CD4-positive, alpha-beta memory T cell (primary cell): ENCODE measurements around the gene LYL1. TPM values are rescaled to one million over a fixed set of nuclear protein-coding genes. Genes with fewer than 3 reads are reported as not detected.
A peak's percentile ranks its signal among the peaks of the same experiment; 100 is the strongest.

Experiments
- CTCF ChIA-PET: fragments of 350-600 bp; sonication (Branson Sonifier 250); formaldehyde crosslinking; loops from one replicate; lab custom pipeline; 2021; ENCODE audit warnings: inconsistent platforms; ENCODE audit not compliant: partially characterized antibody; lab: Charles Lee
- POLR2A ChIA-PET: fragments of 350-600 bp; sonication (Branson Sonifier 250); formaldehyde crosslinking; loops from one replicate; lab custom pipeline; 2021; ENCODE audit not compliant: partially characterized antibody; lab: Charles Lee
- DNase-seq, 5 donors: peaks; one replicate each; pipeline versions ENCODE4 v3.0.0 to v3.0.0-alpha.2; 2020 to 2022; ENCODE audit warnings: mixed read lengths in 1 of 5
- H3K27ac ChIP-seq: one replicate; pipeline ENCODE4 v1.7.0; 2013; ENCODE audit warnings: low read depth, low read length
- H3K27me3 ChIP-seq: 2 replicates; pipeline ENCODE4 v1.7.0; 2013; ENCODE audit warnings: mild to moderate bottlenecking, low read length, moderate library complexity; ENCODE audit not compliant: insufficient read depth
- H3K36me3 ChIP-seq: 2 replicates; pipeline ENCODE4 v1.7.0; 2013; ENCODE audit warnings: mild to moderate bottlenecking, low read length, moderate library complexity; ENCODE audit not compliant: insufficient read depth
- H3K4me1 ChIP-seq: 2 replicates; pipeline ENCODE4 v1.7.0; 2013; ENCODE audit warnings: mild to moderate bottlenecking, low read length, moderate library complexity; ENCODE audit not compliant: insufficient read depth
- H3K4me3 ChIP-seq, 2 donors: one replicate each; pipeline ENCODE4 v1.7.0; 2013; ENCODE audit warnings: low read length in 2 of 2, mild to moderate bottlenecking in 1 of 2
- H3K9me3 ChIP-seq, 2 donors: one replicate each; pipeline ENCODE4 v1.7.0; 2013; ENCODE audit warnings: low read length in 2 of 2, control low read depth in 1 of 2; ENCODE audit not compliant: control insufficient read depth in 1 of 2
- H3K27ac Mint-ChIP-seq, 7 donors: one replicate each; pipeline ENCODE4 v1.8.0; 2020 to 2021; ENCODE audit warnings: mixed read lengths in 7 of 7, mild to moderate bottlenecking in 6 of 7, inconsistent platforms in 3 of 7, moderate library complexity in 3 of 7
- H3K27me3 Mint-ChIP-seq, 2 donors: one replicate each; pipeline ENCODE4 v1.8.0; 2020 to 2021; ENCODE audit warnings: mixed read lengths in 2 of 2
- H3K36me3 Mint-ChIP-seq, 2 donors: one replicate each; pipeline ENCODE4 v1.8.0; 2020 to 2021; ENCODE audit warnings: mixed read lengths in 2 of 2, inconsistent platforms in 1 of 2, mild to moderate bottlenecking in 1 of 2
- H3K4me1 Mint-ChIP-seq, 4 donors: one replicate each; pipeline ENCODE4 v1.8.0; 2020 to 2021; ENCODE audit warnings: mixed read lengths in 4 of 4, mild to moderate bottlenecking in 1 of 4
- H3K4me3 Mint-ChIP-seq, 8 donors: one replicate each; pipeline ENCODE4 v1.8.0; 2020 to 2021; ENCODE audit warnings: mixed read lengths in 8 of 8, mild to moderate bottlenecking in 7 of 8, moderate library complexity in 6 of 8, inconsistent platforms in 3 of 8
- H3K9me3 Mint-ChIP-seq, 8 donors: one replicate each; pipeline ENCODE4 v1.8.0; 2020 to 2021; ENCODE audit warnings: mixed read lengths in 8 of 8, mild to moderate bottlenecking in 5 of 8, inconsistent platforms in 3 of 8, moderate library complexity in 1 of 8
- intact Hi-C: fragments of 100-400 bp; cut with micrococcal nuclease; formaldehyde crosslinking; loops from one replicate; pipeline ENCODE4 v1.15.1; 2023
- polyA plus RNA-seq, 2 donors: library from polyadenylated mRNA; unstranded; fragments of 300-500 nt; fragmentation: Illumina TruSeq; gene quantifications; one replicate each; pipeline ENCODE4 v1.2.3, GENCODE V29; 2021
- total RNA-seq, 2 experiments: library from RNA; stranded (reverse); gene quantifications; one replicate each; pipeline ENCODE4 v1.2.3, GENCODE V29; 2021

LYL1 gene
- total and polyA plus RNA-seq, 4 experiments from 2014 or later = 2.3 to 16.9 (median 12.8) TPM

GRCh38 chr19:13060964-13061927 lies 41.4 kb downstream of the LYL1 start:
- H3K4me1 ChIP-seq = peaks cover 15% of the 10 kb centered on the region
- peaks cover 3 to 10% (median 6%) of the 10 kb centered on the region in 4 donors for H3K4me1 Mint-ChIP-seq
- no peak overlapping the region for H3K27ac ChIP-seq
- peaks cover 1 to 17% of the 10 kb centered on the region in 2 donors for H3K27me3 Mint-ChIP-seq
- peak overlapping the region; percentile 76 to 88 (median 84) for H3K4me3 Mint-ChIP-seq
- peaks cover 11% of the 10 kb centered on the region for H3K27me3 ChIP-seq
- CTCF ChIA-PET = interaction anchor here (0.7 to 10.0 kb wide), 42 partner anchors 9 to 523 kb away, joined by 3 to 248 read pairs (median 4); partner anchors contain the start of genes DAND5, GCDH and NACC1
- peak; percentile 63 to 68 (median 64) for DNase-seq
- no peaks in the 10 kb centered on the region for H3K36me3 Mint-ChIP-seq
- H3K4me3 ChIP-seq = peak overlapping the region; percentile 25 to 64
- H3K9me3 Mint-ChIP-seq = no peaks in the 10 kb centered on the region
- intact Hi-C loops = loop anchor here (1.0 kb wide), 3 partner anchors 32 to 83 kb away; no protein-coding TSS in a partner anchor
- no peaks in the 10 kb centered on the region for H3K9me3 ChIP-seq
- H3K36me3 ChIP-seq = no peaks in the 10 kb centered on the region
- H3K27ac Mint-ChIP-seq = peak overlapping the region in 2 of 7 donors; percentile 27 to 29
- POLR2A ChIA-PET = interaction anchor here (0.6 to 1.6 kb wide), 6 partner anchors 33 to 108 kb away, joined by 3 to 7 read pairs (median 4); no protein-coding TSS in a partner anchor

DNA sequence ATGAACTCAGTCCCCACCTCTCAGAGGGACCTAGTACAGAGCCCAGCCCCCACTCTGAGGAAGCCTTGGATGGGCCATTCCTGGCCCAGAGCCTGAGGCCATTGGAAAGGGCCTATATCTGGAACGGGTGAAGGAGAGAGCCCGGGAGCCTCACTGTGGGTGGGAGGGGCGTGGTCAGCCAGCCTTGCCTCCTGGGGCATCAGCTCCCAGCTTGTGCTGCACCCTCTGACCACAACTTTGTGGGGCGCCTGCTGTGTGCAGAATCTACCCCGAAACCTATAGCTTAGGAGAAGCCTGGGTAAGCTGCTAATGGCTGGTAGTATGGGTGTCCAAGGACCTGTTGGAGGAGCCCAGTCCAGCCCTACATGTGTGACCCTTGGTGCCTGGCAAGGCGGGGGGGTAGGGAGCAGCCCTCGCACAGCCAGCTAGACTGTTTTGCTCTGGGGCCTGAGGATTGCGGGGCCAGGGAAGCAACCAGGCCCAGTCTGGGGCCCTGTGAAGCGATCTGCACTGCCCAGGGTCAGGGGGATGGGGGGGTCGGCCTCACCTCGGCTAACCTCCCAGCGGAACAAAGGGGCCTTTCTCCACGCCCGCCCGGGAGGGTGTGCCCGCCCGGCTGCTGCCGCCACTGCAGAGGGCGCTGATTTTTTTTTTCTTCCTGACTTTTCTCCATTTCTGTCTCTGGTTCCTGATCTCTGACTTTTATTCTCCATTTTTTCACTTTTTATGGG lies 42.3 kb downstream of the LYL1 start:
- Histone ChIP-seq H3K4me1 (peaks cover 15% of the 10 kb centered on the region), H3K27ac (no peak overlapping the region), H3K36me3 (no peaks in the 10 kb centered on the region), H3K27me3 (peaks cover 11% of the 10 kb centered on the region), H3K9me3 (no peaks in the 10 kb centered on the region), H3K4me3 (no peak overlapping the region)
- DNase-seq = no peak
- Mint-ChIP-seq H3K9me3 (no peaks in the 10 kb centered on the region), H3K27me3 (peaks cover 1 to 17% of the 10 kb centered on the region in 2 donors), H3K36me3 (no peaks in the 10 kb centered on the region), H3K4me3 (peak overlapping the region in 6 of 8 donors; percentile 76 to 88 (median 82)), H3K27ac (peak overlapping the region in 1 of 7 donors; percentile 27), H3K4me1 (peaks cover 3 to 10% (median 6%) of the 10 kb centered on the region in 4 donors)
- intact Hi-C loops = no loop called here
- ChIA-PET POLR2A (interaction anchor here (0.9 to 1.6 kb wide), 5 partner anchors 34 to 95 kb away, joined by 3 to 7 read pairs (median 4); no protein-coding TSS in a partner anchor), CTCF (interaction anchor here (0.6 to 10.0 kb wide), 29 partner anchors 8 to 524 kb away, joined by 3 to 248 read pairs (median 5); partner anchors contain the start of genes GCDH and NACC1)

GRCh38 chr19:13058951-13059660 lies 43.6 kb downstream of the LYL1 start:
- no peaks in the 10 kb centered on the region for H3K36me3 Mint-ChIP-seq
- DNase-seq = no peak
- H3K4me1 ChIP-seq = peaks cover 15% of the 10 kb centered on the region
- no peaks in the 10 kb centered on the region for H3K9me3 ChIP-seq
- H3K27ac ChIP-seq = no peak overlapping the region
- intact Hi-C loops = no loop called here
- peaks cover 3 to 10% (median 6%) of the 10 kb centered on the region in 4 donors for H3K4me1 Mint-ChIP-seq
- no peak overlapping the region for H3K27ac Mint-ChIP-seq
- no peak overlapping the region for H3K4me3 ChIP-seq
- H3K27me3 Mint-ChIP-seq = peaks cover 0 to 17% of the 10 kb centered on the region in 2 donors
- CTCF ChIA-PET = interaction anchor here (1.1 to 10.0 kb wide), 5 partner anchors 35 to 317 kb away, joined by 3 to 248 read pairs (median 6); no protein-coding TSS in a partner anchor
- no peaks in the 10 kb centered on the region for H3K36me3 ChIP-seq
- POLR2A ChIA-PET = no interaction called here
- H3K9me3 Mint-ChIP-seq = no peaks in the 10 kb centered on the region
- peak overlapping the region in 1 of 8 donors; percentile 52 for H3K4me3 Mint-ChIP-seq
- H3K27me3 ChIP-seq = peaks cover 11% of the 10 kb centered on the region

GRCh38 chr19:13057744-13058143 lies 44.9 kb downstream of the LYL1 start:
- no peak overlapping the region for H3K27ac Mint-ChIP-seq
- Histone ChIP-seq H3K4me1 (peaks cover 15% of the 10 kb centered on the region), H3K27ac (no peak overlapping the region), H3K9me3 (no peaks in the 10 kb centered on the region), H3K4me3 (no peak overlapping the region), H3K27me3 (peaks cover 11% of the 10 kb centered on the region), H3K36me3 (no peaks in the 10 kb centered on the region)
- POLR2A ChIA-PET = no interaction called here
- no peaks in the 10 kb centered on the region for H3K36me3 Mint-ChIP-seq
- peaks cover 0 to 11% of the 10 kb centered on the region in 2 donors for H3K27me3 Mint-ChIP-seq
- H3K4me3 Mint-ChIP-seq = no peak overlapping the region
- peaks cover 3 to 10% (median 6%) of the 10 kb centered on the region in 4 donors for H3K4me1 Mint-ChIP-seq
- no peaks in the 10 kb centered on the region for H3K9me3 Mint-ChIP-seq
- DNase-seq = no peak
- CTCF ChIA-PET = interaction anchor here (0.5 to 10.0 kb wide), 6 partner anchors 27 to 205 kb away, joined by 3 to 248 read pairs (median 4); no protein-coding TSS in a partner anchor
- intact Hi-C loops = no loop called here

DNA sequence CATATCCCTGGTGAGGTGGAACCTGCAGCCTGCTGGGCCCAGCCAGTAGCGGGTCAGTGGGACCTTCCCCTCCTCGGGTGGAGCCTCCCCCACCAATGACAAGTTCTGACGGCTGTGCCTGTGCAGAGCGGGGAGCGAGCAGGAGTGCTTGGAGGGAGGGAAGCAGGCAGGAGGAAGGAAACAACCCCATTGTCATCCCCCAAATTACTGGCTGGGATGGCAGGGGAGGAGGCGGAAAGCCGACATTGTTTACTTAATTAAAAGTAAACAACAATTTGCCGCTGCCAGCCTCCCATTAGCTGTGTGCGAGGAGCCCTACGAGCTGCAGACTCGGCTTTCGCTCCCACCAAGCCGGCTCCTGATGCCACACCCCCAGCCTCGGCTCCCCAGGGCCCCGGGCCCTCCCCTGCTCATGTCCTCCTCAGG lies 45.5 kb downstream of the LYL1 start:
- Histone ChIP-seq H3K36me3 (no peaks in the 10 kb centered on the region), H3K4me3 (no peak overlapping the region), H3K9me3 (no peaks in the 10 kb centered on the region), H3K4me1 (peaks cover 15% of the 10 kb centered on the region), H3K27me3 (peaks cover 11% of the 10 kb centered on the region), H3K27ac (no peak overlapping the region)
- Mint-ChIP-seq H3K27me3 (peaks cover 0 to 11% of the 10 kb centered on the region in 2 donors), H3K27ac (no peak overlapping the region), H3K4me3 (no peak overlapping the region), H3K9me3 (no peaks in the 10 kb centered on the region), H3K36me3 (no peaks in the 10 kb centered on the region), H3K4me1 (peaks cover 3 to 10% (median 6%) of the 10 kb centered on the region in 4 donors)
- CTCF ChIA-PET = interaction anchor here (0.5 to 10.0 kb wide), 4 partner anchors 37 to 93 kb away, joined by 4 to 248 read pairs (median 5); no protein-coding TSS in a partner anchor
- DNase-seq = no peak
- intact Hi-C loops = no loop called here
- POLR2A ChIA-PET = no interaction called here

DNA sequence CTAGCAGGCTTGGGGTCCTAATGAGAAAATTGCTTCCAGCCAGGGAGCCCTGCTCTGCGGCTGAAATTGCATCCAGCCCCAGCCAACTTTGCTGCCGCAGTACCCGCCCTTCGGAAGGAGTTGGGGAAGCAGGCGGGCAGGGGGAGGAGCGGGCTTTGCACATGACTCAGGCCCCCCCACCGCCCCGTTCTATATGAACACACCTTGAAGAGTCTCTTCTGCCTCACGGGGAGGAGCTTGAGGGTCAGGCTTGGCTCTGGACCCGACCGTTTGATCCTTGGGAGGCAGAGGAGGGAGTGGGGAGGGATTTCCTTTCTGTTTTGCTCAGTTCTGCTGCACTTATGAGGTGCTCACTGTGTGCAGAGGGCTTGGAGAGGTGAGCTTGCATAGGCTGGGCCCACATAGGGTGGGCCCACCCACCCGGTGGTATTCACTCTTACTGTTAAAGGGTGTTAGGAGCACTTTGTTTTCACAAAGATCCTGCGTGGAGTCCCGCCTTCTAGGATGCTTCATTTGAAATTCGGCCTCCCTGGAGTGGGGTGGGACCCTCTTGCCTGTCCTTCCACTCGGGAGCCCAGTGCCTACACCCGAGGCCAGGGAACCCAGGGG lies 46.5 kb downstream of the LYL1 start:
- Mint-ChIP-seq H3K36me3 (no peaks in the 10 kb centered on the region), H3K9me3 (no peaks in the 10 kb centered on the region), H3K27ac (no peak overlapping the region), H3K4me3 (peak overlapping the region in 1 of 8 donors; percentile 29), H3K27me3 (peaks cover 0 to 8% of the 10 kb centered on the region in 2 donors), H3K4me1 (peaks cover 3 to 13% (median 9%) of the 10 kb centered on the region in 4 donors)
- Histone ChIP-seq H3K27me3 (peaks cover 11% of the 10 kb centered on the region), H3K9me3 (no peaks in the 10 kb centered on the region), H3K4me3 (no peak overlapping the region), H3K4me1 (peaks cover 15% of the 10 kb centered on the region), H3K36me3 (no peaks in the 10 kb centered on the region), H3K27ac (no peak overlapping the region)
- intact Hi-C loops = no loop called here
- ChIA-PET CTCF (interaction anchor here (1.1 to 10.0 kb wide), 2 partner anchors 30 to 77 kb away, joined by 3 to 248 read pairs; no protein-coding TSS in a partner anchor), POLR2A (no interaction called here)
- no peak for DNase-seq
